ENCODE data around the gene NADK.

NADK gene, protein sequence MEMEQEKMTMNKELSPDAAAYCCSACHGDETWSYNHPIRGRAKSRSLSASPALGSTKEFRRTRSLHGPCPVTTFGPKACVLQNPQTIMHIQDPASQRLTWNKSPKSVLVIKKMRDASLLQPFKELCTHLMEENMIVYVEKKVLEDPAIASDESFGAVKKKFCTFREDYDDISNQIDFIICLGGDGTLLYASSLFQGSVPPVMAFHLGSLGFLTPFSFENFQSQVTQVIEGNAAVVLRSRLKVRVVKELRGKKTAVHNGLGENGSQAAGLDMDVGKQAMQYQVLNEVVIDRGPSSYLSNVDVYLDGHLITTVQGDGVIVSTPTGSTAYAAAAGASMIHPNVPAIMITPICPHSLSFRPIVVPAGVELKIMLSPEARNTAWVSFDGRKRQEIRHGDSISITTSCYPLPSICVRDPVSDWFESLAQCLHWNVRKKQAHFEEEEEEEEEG

GRCh38 chr1:1777950-1778662, at the start of gene NADK:
Gene NADK, minus strand, starts transcription at chr1:1778470. Its CDS starts 13,064 bp downstream, at chr1:1765406.
- peak; percentile 37 for DNase-seq (ENCODE audit: low read depth, low spot score)

DNA sequence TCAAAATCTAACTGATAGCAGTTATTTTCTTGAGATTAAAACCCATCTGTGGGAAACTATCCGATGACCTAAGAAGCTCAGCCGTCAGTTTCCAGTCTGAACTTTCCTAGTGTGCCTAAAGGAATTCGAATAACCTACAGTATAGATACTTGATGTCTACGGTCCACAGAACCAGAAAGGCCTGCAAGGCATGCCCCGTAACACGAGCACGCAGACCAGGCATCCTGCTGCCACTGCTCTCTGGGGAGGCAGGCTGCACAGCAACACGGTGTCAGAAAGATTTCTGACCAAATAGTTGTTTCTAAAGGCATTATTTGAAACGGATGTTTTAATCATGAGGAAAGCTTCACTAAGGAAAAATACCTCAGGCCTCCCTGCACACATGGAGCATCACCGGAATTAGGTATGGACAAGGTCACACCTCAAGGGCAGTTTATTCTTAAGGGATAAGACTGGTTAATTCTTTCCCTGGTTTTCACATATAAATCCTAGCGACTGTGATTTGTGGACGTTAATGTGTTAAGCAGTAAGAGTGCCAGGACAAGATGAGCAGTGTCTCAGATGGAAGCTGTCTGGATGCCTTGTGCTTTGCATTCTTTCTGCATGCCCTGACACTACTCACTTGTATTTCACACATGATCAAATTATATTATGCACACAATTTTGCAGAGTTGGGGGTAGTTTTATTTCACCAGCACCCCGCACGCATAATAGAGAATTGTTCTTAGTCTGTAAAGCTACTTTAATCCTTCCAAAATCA, 49.0 kb upstream of the NADK start:
- no peak for DNase-seq (ENCODE audit: low read depth, low spot score)

- no peak for DNase-seq (ENCODE audit: low read depth, low spot score)
Measured at GRCh38 chr1:1826356-1827088, 48.3 kb upstream of the NADK start.

DNA sequence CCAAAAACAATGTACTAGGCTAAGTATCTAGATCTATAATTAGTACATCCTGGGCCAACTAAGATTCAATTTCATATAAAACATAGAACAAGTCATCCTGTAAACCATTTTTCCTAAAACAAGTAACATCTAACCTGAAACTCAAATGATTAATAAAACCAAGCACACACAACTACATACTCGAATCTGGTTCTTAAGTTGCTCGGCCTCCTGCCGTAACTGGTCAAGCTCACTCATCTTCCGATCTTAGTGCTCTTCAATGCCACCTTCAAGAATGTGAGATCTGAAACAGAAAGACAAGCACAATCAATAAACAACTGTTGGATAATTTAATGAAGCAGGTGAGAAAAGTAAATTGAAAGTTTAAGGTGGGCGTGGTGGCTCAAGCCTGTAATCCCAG, 46.9 kb upstream of the NADK start:
- no peak for DNase-seq (ENCODE audit: low read depth, low spot score)

GRCh38 chr1:1819762-1820161, 41.5 kb upstream of the NADK start:
- DNase-seq (ENCODE audit: low read depth, low spot score), result no peak

- DNase-seq (ENCODE audit: low read depth, low spot score), result no peak
Measured at GRCh38 chr1:1817221-1817620, 39.0 kb upstream of the NADK start.

DNA sequence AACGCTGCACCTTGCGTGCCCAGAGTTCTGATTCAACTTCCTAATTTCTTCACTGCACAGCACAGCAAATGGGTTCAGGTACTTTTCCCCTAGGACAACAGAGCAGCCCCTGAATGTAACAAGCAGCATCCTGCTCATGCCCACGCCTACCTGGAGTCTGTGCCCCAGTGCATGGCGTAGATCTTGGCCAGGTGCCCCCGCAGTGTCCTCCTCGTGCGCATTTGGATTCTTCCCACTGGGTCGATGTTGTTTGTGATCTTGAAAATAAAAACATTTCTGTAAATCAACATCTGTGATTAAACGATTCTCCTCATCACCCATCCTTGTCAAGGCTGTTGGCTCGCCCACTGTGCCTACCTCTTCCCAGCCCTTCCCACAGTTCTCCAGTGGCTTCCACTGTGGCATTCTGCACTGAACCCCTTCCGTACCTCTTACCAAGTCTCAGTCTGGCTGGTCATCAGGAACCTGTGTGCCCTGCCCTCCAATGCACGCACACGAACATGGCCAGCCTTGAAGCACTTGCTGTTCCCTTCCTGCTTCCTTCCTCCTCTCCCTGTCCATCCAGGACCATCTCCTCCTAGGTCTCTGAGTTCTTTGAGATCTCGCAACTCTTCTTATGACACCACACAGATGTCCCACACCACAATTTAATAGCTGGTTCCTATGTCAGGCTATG, 37.5 kb upstream of the NADK start:
- no peak for DNase-seq (ENCODE audit: low read depth, low spot score)

GRCh38 chr1:1809489-1809888, 31.2 kb upstream of the NADK start:
- DNase-seq (ENCODE audit: low read depth, low spot score), result no peak

DNA sequence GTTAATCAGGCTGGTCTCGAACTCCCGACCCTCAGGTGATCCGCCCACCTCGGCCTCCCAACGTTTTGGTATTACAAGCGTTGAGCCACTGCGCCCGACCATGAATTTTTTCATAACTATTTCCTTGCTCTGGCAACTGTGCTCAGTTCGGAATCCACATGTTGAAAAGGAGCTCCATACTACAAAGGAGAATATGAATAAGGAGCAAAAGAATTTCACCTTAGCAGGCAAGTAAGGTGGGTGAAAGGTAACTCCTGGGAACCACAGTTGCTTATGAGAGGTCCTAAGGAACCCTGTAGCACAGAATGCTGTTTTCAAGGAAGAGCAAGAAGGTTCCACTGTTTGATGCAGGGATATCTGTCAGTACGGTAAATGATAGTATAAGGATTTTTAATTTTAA, 29.9 kb upstream of the NADK start:
- DNase-seq (ENCODE audit: low read depth, low spot score), result no peak

DNA sequence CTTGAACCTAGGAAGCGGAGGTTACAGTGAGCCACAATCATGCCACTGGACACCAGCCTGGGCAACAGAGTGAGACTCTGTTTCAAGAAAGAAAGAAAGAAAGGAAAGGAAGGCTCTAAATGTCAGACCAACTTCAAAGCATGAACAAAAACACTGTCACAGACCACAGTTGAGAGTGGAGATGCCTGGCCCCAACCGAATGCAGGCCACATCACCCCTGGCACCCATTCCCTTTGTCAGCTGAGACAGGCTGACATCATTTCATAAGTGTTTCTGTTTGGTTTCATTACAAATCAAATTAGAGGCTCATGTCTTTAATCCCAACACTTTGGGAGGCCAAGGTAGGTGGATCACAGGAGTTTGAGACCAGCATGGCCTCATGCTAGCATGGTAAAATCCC, 28.6 kb upstream of the NADK start:
- DNase-seq (ENCODE audit: low read depth, low spot score), result no peak

DNA sequence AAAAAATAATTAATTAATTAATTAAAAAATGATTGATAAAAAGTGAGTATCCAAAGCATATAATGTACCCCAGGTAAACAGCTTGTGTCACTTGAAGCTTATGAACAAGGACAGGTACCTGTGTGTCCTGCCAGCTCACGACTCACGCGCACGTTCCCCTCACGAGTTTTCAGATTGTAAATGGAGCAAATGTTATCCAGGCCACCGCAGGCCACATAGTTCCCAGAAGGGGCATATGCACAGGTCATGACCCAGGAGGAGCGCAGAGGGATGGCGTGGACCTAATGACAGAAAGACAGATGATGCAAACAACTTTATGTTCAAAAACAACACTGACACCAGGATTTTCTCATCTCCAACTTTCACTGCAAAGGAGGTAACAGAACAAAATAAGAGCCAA, 26.0 kb upstream of the NADK start:
- DNase-seq (ENCODE audit: low read depth, low spot score), result no peak

GRCh38 chr1:1802871-1803270, 24.6 kb upstream of the NADK start:
- no peak for DNase-seq (ENCODE audit: low read depth, low spot score)

DNA sequence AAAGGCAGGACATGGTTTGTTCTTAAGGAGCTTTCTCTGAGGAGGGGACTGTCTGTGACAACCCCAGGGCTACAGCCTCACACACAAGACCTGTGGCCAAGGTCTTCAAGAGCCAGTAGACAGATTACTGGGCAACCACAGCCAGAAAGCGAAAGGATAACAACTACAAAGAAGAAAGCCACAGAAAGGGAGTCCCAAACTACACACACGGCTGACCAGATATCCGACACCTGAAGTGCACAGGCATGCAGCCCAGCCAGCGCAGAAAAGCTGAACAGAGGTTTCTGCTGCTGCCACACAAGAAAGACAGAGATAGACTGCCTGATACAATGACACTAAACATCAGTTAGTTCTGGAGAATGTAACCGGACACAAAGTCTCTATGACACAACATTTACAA, 21.4 kb upstream of the NADK start:
- no peak for DNase-seq (ENCODE audit: low read depth, low spot score)

GRCh38 chr1:1797731-1798341, 19.6 kb upstream of the NADK start:
- DNase-seq (ENCODE audit: low read depth, low spot score), result no peak

DNA sequence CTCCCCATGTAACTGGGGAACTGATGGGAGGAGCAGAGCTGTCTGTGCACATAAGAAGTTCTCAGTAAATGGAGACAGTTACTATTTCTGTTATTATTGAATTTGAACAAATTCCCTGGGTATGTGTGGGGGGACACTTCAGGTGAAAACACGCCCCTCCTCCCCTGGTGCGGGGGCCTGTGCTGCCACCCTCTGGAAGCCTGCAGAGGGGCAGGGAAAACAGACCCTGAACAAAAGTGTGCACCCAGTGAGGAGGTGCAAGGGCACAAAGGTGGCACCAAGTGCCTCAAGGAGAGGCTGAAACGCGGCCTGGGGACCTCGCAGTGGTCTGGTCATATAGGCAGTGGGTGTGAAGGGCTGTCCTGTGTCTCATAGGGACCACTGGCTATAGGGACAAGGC, 18.2 kb upstream of the NADK start:
- no peak for DNase-seq (ENCODE audit: low read depth, low spot score)

DNA sequence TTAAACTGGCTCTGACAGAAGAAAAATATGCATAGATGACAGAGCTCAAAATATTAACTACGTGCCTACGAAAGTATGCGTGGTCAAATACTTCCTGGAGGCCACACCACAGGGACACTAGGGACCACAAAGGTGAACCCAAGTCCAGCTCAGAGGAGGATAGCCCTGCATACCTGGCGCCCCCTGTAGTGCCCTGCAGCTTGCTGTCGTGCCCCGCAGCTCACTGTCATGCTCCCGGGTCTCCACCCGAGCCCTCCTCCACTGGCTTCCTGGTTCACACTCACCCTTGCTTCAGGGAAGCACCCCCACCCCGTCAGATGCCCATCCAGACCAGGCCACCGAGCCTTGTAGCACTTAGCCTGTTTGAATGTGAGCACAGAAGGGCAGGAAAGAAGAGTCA, 16.7 kb upstream of the NADK start:
- no peak for DNase-seq (ENCODE audit: low read depth, low spot score)

- no peak for DNase-seq (ENCODE audit: low read depth, low spot score)
Measured at GRCh38 chr1:1793481-1794244, 15.4 kb upstream of the NADK start.

DNA sequence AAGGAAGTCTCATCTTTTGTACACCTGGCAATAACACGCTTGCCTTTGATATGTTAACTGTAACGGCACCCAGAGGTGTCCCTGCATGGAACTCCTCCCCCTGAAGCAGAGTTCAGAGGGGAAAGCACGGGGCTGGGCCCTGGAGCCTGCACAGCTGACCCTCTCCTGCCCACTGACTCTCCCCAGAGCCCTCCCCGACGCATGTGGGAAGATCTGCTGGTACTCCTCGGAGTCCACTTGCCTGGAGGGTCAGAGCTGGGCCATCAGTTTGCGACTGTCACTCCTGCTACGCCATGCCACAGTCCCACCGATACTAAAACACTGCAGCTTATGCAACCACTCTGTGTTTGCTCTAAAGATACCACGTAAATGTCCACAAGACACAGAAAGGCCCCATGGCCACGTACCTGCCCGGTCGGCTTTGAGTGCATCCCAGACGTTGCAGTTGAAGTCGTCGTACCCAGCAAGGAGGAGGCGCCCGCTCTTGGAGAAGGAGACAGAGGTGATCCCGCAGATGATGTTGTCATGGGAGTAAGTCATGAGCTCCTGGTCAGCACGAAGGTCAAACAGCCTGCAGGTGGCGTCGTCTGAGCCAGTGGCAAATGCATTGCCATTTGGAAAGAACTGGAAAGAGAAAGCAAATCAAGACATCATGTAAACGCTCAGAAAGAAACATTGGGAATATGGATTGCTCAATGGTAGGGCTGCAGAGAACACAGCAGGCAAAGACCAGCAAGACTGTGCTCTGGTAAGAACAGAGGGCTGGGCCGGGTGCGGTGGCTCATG, 10.6 kb upstream of the NADK start:
- DNase-seq (ENCODE audit: low read depth, low spot score), result no peak

DNA sequence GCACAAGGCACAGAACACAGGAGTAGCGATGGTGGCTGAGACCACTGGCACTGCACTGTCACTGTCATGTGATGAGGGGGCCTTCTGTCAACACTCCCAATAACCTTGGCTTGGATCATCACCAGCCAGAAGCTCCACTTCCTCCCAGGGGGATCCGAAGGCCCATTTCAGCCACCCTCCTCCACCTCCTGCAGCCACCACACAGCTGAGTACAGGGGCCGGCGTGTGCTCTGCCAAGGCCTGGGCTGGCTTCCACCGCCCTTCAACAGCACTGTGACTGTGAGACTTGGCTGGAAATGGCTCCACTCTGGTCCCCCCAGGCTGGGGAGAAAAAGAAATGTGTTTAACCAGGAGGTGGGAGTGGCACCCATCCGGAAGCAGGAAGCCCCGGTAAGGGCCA, 9.9 kb upstream of the NADK start:
- no peak for DNase-seq (ENCODE audit: low read depth, low spot score)
